ENCODE measurements around the gene PXDN. TPM values are rescaled to one million over a fixed set of nuclear protein-coding genes. Genes with fewer than 3 reads are reported as not detected.
"Not testable (repeated sequence)": the region's sequence is repeated elsewhere in the genome, so short reads cannot be mapped to it uniquely, and the experiment has no call there.

The PXDN gene
- total RNA-seq, 2 experiments from 2014 or later = not detected

DNA sequence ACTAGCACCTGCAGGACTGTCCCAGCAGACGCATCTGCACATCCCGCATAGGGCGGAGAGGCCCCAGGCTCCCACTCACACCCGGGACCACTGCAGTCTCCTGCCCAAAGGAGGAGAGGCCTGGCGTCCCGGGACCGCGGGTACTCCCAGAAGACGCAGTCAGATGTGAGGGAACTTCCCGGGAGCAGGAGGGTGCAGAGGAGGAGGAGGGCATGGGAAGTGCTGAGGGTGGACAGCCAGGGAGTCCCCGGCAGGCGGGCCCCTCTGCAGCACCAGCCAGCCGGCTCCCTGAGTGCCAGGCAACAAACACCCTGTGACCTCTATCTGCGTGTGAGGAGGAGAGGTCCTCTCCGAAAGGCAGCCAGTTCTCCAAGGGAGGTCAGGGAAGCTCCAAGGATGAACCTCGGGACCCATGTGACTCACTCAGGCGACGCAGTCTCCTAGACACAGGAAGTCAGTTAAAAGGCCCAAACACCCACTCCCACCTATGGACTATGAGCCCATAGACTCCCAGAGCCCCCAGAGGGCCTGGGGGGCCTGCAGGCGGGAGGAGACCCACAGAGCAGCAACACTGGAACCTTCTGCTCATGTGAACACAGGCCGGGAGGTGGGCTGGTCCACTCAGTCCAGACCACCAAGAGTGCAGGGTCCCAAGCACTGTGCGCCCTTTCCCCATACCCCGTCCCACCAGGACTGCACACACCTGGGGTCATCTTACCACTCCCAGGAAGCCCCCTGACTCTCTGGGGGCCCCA lies 4.2 kb downstream of the PXDN start:
- POLR2A ChIA-PET = no interaction called here
- H3K9me3 Mint-ChIP-seq = no peaks in the 10 kb centered on the region

GRCh38 chr2:1739322-1739957 lies 4.9 kb downstream of the PXDN start:
- no peak overlapping the region for H3K27ac Mint-ChIP-seq
- H3K4me1 Mint-ChIP-seq (ENCODE audit: low read depth) = peaks cover 4% of the 10 kb centered on the region
- ChIA-PET POLR2A (no interaction called here), CTCF (no interaction called here)
- intact Hi-C loops (cut with micrococcal nuclease) = no loop called here
- H3K4me3 Mint-ChIP-seq = no peak overlapping the region
- no peaks in the 10 kb centered on the region for H3K36me3 Mint-ChIP-seq
- no peaks in the 10 kb centered on the region for H3K9me3 Mint-ChIP-seq
- peaks cover 10% of the 10 kb centered on the region for H3K27me3 Mint-ChIP-seq
- no peak for DNase-seq

More for the DNA sequence above, 4.2 kb downstream of the PXDN start:
- DNase-seq = no peak
- H3K27ac Mint-ChIP-seq = no peak overlapping the region
- CTCF ChIA-PET = no interaction called here
- intact Hi-C loops (cut with micrococcal nuclease) = no loop called here
- H3K4me1 Mint-ChIP-seq (ENCODE audit: low read depth) = peaks cover 7% of the 10 kb centered on the region
- H3K36me3 Mint-ChIP-seq = no peaks in the 10 kb centered on the region
- peaks cover 14% of the 10 kb centered on the region for H3K27me3 Mint-ChIP-seq
- no peak overlapping the region for H3K4me3 Mint-ChIP-seq

- intact Hi-C loops (cut with micrococcal nuclease) = no loop called here
- Mint-ChIP-seq H3K9me3 (no peaks in the 10 kb centered on the region), H3K4me1 (ENCODE audit: low read depth) (peaks cover 4% of the 10 kb centered on the region), H3K36me3 (no peaks in the 10 kb centered on the region), H3K27ac (no peak overlapping the region), H3K4me3 (no peak overlapping the region), H3K27me3 (peaks cover 10% of the 10 kb centered on the region)
- DNase-seq = no peak
- ChIA-PET CTCF (no interaction called here), POLR2A (no interaction called here)
Measured at GRCh38 chr2:1738646-1739302, 5.5 kb downstream of the PXDN start.

DNA sequence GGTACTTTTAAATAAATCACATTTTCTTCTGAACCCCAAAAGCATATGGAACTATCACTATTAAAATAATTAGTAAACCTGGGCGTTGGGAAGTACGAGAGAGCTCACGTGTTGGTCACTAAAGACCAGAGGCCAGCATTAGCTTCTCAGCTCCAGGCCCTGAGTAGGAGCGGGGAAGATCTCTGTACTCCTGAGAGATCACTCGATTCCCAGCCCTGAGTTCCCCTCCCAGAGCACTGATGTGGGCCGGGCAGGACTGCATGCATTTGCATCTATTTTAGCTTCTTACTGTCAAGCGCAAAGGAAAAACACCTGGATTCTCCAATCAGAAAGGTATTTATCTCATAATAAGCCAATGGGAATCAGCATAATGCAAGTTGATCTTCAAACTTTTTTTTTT lies 6.2 kb downstream of the PXDN start:
- peaks cover 4% of the 10 kb centered on the region for H3K4me1 Mint-ChIP-seq (ENCODE audit: low read depth)
- no peaks in the 10 kb centered on the region for H3K9me3 Mint-ChIP-seq
- intact Hi-C loops (cut with micrococcal nuclease) = no loop called here
- no peak overlapping the region for H3K27ac Mint-ChIP-seq
- ChIA-PET CTCF (interaction anchor here (2.8 kb wide), 1 partner anchor 13 kb away, joined by 9 read pairs; no protein-coding TSS in a partner anchor), POLR2A (no interaction called here)
- DNase-seq = no peak
- peaks cover 10% of the 10 kb centered on the region for H3K27me3 Mint-ChIP-seq
- no peak overlapping the region for H3K4me3 Mint-ChIP-seq
- no peaks in the 10 kb centered on the region for H3K36me3 Mint-ChIP-seq

DNA sequence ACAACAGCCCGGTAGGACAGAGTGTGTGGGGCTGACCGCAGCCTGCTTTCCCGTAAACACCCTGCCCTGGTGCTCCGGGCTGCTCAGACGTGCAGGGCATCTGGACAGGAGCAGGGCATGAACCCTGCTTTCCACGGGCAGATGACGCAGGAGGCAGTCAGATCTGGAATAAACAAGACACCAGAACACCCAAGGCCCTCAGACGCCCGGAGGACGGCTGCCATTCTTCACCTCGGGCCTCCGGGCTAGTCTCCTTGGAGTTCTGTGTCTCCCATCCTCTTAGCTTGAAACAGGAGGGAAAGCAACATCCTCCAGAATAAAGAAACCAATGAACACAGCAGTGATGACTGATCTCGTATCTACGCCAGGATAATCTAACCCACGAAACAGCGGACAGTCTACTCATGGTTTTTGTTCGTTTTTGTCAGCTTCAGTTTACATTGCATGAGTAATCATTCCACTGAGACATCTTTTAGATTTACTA lies 7.3 kb downstream of the PXDN start:
- intact Hi-C loops (cut with micrococcal nuclease) = no loop called here
- peaks cover 4% of the 10 kb centered on the region for H3K27me3 Mint-ChIP-seq
- H3K4me3 Mint-ChIP-seq = no peak overlapping the region
- ChIA-PET POLR2A (no interaction called here), CTCF (interaction anchor here (2.8 kb wide), 1 partner anchor 14 kb away, joined by 9 read pairs; no protein-coding TSS in a partner anchor)
- H3K9me3 Mint-ChIP-seq = no peaks in the 10 kb centered on the region
- H3K27ac Mint-ChIP-seq = no peak overlapping the region
- no peaks in the 10 kb centered on the region for H3K36me3 Mint-ChIP-seq
- H3K4me1 Mint-ChIP-seq (ENCODE audit: low read depth) = no peaks in the 10 kb centered on the region
- DNase-seq = no peak

DNA sequence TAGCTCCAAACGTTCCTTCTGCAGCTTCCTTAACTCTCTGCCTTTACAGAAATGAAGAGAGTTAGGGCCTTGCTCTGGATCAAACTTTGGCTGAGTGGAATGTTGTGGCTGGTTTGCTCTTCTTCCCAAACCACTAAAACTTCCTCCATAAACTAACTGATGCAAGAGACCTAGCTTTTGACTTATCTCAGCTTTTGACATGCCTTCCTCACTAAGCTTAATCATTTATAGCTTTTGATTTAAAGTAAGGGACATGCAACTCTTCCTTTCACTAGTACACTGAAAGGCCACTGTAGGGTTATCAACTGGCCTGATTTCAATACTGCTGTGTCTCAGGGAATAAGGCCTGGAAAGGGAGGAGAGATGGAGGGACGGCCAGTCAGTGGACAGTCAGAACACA lies 8.3 kb downstream of the PXDN start:
- Mint-ChIP-seq H3K9me3 (no peaks in the 10 kb centered on the region), H3K4me1 (ENCODE audit: low read depth) (no peaks in the 10 kb centered on the region), H3K27ac (no peak overlapping the region), H3K4me3 (no peak overlapping the region), H3K27me3 (peaks cover 3% of the 10 kb centered on the region), H3K36me3 (no peaks in the 10 kb centered on the region)
- intact Hi-C loops (cut with micrococcal nuclease) = no loop called here
- POLR2A ChIA-PET = interaction anchor here (0.9 kb wide), 1 partner anchor 15 kb away, joined by 3 read pairs; no protein-coding TSS in a partner anchor
- no peak for DNase-seq
- CTCF ChIA-PET = interaction anchor here (2.8 kb wide), 1 partner anchor 15 kb away, joined by 9 read pairs; no protein-coding TSS in a partner anchor

GRCh38 chr2:1733298-1733697 lies 11.0 kb downstream of the PXDN start:
- H3K27me3 Mint-ChIP-seq; POLR2A ChIA-PET; H3K36me3 Mint-ChIP-seq; intact Hi-C loops (cut with micrococcal nuclease); H3K9me3 Mint-ChIP-seq; CTCF ChIA-PET; H3K4me3 Mint-ChIP-seq; H3K4me1 Mint-ChIP-seq (ENCODE audit: low read depth); DNase-seq; H3K27ac Mint-ChIP-seq: not testable (repeated sequence)

GRCh38 chr2:1731963-1732768 lies 12.1 kb downstream of the PXDN start:
- DNase-seq = no peak
- no peaks in the 10 kb centered on the region for H3K4me1 Mint-ChIP-seq (ENCODE audit: low read depth)
- H3K27me3 Mint-ChIP-seq = peaks cover 3% of the 10 kb centered on the region
- ChIA-PET CTCF (no interaction called here), POLR2A (no interaction called here)
- H3K27ac Mint-ChIP-seq = no peak overlapping the region
- H3K36me3 Mint-ChIP-seq = no peaks in the 10 kb centered on the region
- H3K9me3 Mint-ChIP-seq = no peaks in the 10 kb centered on the region
- H3K4me3 Mint-ChIP-seq = no peak overlapping the region
- intact Hi-C loops (cut with micrococcal nuclease) = no loop called here

- intact Hi-C loops (cut with micrococcal nuclease) = no loop called here
- Mint-ChIP-seq H3K9me3 (no peaks in the 10 kb centered on the region), H3K4me1 (ENCODE audit: low read depth) (no peaks in the 10 kb centered on the region), H3K27me3 (peaks cover 3% of the 10 kb centered on the region), H3K4me3 (no peak overlapping the region), H3K27ac (no peak overlapping the region), H3K36me3 (no peaks in the 10 kb centered on the region)
- DNase-seq = no peak
- ChIA-PET POLR2A (no interaction called here), CTCF (no interaction called here)
Measured at GRCh38 chr2:1731447-1731962, 12.8 kb downstream of the PXDN start.

DNA sequence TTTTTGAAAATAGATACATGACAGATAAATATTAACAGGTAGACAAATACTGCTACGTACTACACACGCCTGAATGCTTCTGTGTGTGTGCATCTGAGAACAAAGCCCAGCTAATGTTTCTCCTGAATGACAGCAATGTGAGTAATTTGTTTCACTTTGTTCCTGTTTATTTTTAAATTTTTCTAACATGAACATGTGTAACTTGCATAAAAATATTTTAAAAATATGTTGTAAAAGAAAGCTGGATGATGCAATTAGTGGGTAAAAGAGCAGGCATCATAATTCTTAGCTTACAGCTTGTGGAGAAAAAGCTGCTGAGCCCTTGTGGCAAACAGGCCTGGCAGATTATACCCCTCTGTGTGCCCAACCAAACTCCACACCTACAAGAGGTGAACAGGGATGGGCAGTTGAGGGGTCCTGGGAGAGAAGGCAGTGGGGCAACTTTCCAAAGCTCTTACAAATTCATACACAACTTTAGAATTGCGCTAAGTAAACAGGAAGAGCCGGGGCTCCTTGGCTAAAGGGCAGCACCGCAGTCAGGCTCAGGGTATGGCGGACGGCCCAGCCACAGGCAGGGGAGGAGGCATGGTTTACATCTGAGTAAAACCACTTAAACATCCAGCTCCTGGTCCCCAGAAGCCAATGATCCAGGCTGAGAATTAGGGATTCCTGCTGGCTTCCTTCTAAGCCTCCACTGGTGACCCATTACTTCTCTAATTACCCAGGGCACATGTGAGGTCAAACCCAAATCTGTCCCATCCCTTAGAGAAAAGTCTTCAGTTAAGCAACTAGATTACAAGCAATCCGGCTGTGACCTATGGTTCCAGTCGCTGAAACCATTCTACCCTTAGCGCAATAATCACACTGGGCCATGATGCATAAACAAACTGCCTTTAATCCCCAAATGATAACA lies 14.0 kb downstream of the PXDN start:
- Mint-ChIP-seq H3K27me3 (peaks cover 3% of the 10 kb centered on the region), H3K9me3 (no peaks in the 10 kb centered on the region), H3K36me3 (no peaks in the 10 kb centered on the region), H3K4me3 (no peak overlapping the region), H3K4me1 (ENCODE audit: low read depth) (no peaks in the 10 kb centered on the region), H3K27ac (no peak overlapping the region)
- ChIA-PET POLR2A (no interaction called here), CTCF (no interaction called here)
- intact Hi-C loops (cut with micrococcal nuclease) = no loop called here
- no peak for DNase-seq

DNA sequence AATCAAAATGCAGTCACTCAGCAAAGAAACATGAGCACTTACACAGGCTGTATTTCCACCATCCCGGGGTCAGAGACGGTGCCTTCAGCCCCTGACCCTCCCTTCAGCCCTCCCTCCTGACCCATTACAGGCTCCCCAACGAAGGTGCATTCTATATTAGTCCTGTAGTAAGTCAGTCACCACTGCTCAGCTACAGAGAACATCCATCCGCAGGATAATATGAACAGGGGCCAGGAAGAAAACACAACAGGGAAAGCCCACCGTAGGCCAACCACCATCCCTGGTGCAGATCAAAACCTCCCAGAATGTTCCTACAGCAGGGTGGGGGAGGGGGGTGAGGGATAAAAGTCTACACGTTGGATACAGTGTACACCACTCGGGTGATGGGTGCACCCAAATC lies 15.1 kb downstream of the PXDN start:
- CTCF ChIA-PET = no interaction called here
- no peak overlapping the region for H3K4me3 Mint-ChIP-seq
- intact Hi-C loops (cut with micrococcal nuclease) = no loop called here
- DNase-seq = no peak
- no peaks in the 10 kb centered on the region for H3K9me3 Mint-ChIP-seq
- POLR2A ChIA-PET = no interaction called here
- H3K4me1 Mint-ChIP-seq (ENCODE audit: low read depth) = no peaks in the 10 kb centered on the region
- no peak overlapping the region for H3K27ac Mint-ChIP-seq
- peaks cover 3% of the 10 kb centered on the region for H3K27me3 Mint-ChIP-seq
- H3K36me3 Mint-ChIP-seq = no peaks in the 10 kb centered on the region

Data from activated CD4-positive, alpha-beta memory T cell treated with anti-CD3 and anti-CD28 coated beads for 36 hours (primary cell).